ENCODE results near the gene SURF6. TPM values are rescaled to one million over a fixed set of nuclear protein-coding genes. Genes with fewer than 3 reads are reported as not detected.
"Not testable (repeated sequence)": the region's sequence is repeated elsewhere in the genome, so short reads cannot be mapped to it uniquely, and the experiment has no call there.

SURF6 gene
- total RNA-seq, 4 donors from 2014 or later: 21.6 to 36.3 (median 31.5) TPM

DNA sequence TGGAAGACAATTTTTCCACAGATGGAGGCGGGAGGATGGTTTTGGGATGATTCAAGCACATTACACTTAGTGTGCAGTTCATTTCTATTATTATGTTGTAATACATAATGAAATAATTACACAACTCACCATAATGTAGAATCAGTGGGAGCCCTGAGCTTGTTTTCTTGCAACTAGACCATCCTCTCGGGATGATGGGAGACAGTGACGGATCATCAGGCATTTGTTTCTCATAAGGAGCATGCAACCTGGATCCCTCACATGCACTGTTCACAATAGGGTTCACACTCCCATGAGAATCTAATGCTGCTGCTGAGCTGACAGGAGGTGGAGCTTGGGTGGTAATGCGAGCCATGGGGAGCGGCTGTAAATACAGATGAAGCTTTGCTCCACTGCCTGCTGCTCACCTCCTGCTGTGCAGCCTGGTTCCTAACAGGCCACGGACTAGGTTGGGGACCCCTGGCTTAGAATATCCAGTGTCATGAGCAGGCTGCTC lies 41.8 kb upstream of the SURF6 start:
- TF ChIP-seq, protein P1, sequence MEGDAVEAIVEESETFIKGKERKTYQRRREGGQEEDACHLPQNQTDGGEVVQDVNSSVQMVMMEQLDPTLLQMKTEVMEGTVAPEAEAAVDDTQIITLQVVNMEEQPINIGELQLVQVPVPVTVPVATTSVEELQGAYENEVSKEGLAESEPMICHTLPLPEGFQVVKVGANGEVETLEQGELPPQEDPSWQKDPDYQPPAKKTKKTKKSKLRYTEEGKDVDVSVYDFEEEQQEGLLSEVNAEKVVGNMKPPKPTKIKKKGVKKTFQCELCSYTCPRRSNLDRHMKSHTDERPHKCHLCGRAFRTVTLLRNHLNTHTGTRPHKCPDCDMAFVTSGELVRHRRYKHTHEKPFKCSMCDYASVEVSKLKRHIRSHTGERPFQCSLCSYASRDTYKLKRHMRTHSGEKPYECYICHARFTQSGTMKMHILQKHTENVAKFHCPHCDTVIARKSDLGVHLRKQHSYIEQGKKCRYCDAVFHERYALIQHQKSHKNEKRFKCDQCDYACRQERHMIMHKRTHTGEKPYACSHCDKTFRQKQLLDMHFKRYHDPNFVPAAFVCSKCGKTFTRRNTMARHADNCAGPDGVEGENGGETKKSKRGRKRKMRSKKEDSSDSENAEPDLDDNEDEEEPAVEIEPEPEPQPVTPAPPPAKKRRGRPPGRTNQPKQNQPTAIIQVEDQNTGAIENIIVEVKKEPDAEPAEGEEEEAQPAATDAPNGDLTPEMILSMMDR (IDR thresholded peaks at IDR 0.05): no peak
- no peak for TF ChIP-seq EP300 (IDR thresholded peaks at IDR 0.05)
- TF ChIP-seq POLR2A (IDR thresholded peaks at IDR 0.05): no peak
- Histone ChIP-seq H3K36me3 (peaks cover 0 to 2% (median 0%) of the 10 kb centered on the region in 3 donors), H3K27ac (no peak overlapping the region), H3K9me3 (peaks cover 0 to 5% (median 0%) of the 10 kb centered on the region in 4 donors), H3K4me1 (peaks cover 0 to 39% (median 20%) of the 10 kb centered on the region in 4 donors), H3K27me3 (no peaks in the 10 kb centered on the region), H3K4me3 (no peak overlapping the region)
- no peak for DNase-seq (ENCODE audit: low spot score in 2 of 2)
- WGBS, 2 donors: 74 to 77% methylated on average over 6 of the region's 6 CpGs

DNA sequence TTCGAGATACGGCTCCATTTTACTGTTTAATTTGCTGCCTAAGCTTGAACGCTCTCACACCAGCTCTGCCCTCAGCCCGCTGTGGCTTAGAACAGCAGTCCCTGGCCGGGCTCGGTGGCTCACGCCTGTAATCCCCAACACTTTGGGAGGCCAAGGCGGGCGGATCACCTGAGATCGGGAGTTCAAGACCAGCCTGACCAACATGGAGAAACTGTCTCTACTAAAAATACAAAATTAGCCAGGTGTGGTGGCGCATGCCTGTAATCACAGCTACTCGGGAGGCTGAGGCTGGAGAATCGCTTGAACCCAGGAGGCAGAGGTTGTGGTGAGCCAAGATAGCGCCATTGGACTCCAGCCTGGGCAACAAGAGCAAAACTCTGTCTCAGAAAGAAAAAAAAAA lies 41.3 kb upstream of the SURF6 start:
- H3K27ac ChIP-seq; H3K36me3 ChIP-seq; DNase-seq (ENCODE audit: low spot score in 2 of 2); H3K27me3 ChIP-seq; H3K4me3 ChIP-seq; H3K9me3 ChIP-seq: not testable (repeated sequence)
- H3K4me1 ChIP-seq: peaks cover 0 to 44% (median 25%) of the 10 kb centered on the region in 4 donors
- WGBS, 2 donors: 91 to 92% methylated on average over 14 of the region's 14 CpGs

DNA sequence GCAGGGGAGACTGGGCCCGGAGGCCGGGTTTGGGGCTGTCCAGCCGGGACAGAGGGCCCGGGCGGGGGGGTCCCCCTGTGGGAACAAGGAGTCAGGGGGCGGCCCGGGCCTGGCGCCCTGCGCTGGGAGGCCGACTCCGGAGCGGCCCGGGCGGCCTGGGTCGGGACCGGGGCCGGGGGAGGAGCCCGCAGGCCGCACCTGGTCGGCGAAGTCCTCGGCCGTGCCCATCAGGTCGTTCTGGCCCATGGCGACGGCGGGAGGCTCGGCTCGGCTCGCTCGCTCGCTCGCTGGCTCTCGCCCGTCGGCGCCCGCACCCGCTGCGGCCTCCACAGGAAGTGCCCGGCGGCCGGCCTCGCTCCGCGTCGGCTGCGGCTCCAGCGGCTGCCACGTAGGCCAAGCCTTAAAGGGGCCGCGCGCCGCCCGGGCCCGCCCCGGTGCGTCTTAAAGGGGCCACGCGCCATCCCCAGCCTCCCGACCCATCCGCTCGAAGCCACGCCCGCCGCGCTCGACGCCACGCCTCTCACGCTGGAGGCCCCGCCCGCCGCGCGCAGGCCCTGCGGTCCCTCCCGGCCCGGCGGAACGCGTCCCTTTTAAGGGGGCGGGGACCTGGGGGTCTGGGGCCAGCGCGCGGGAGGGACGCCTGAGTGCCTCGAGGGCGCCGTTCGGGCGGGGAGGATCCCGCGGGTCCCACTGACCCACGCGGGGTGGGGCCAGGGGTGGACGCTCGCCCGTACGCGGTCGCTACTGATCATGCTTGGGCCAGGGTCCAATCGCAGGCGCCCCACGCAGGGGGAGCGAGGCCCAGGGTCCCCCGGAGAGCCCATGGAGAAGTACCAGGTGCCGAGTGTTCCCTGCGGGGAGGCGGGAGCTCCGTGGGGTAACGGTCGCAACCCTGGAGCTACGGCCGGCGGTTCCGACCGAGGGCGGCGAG lies 40.0 kb upstream of the SURF6 start, which contains the start of the genes STKLD1 and SURF4:
Gene STKLD1 (plus strand): TSS at position 643 of the 931 bp plus-strand sequence. CDS start 108 bp downstream, at position 751.
Gene SURF4 (minus strand): TSS at position 337 of the 931 bp plus-strand sequence. CDS start 91 bp downstream, at position 246.
- H3K27ac ChIP-seq: peak within 1 kb of the TSS; percentile 84 to 99 (median 95)
- H3K36me3 ChIP-seq: peaks cover 0 to 11% (median 0%) of the 10 kb centered on the region in 3 donors
- TF ChIP-seq POLR2A (IDR thresholded peaks at IDR 0.05) (peak; percentile 85 to 93), EP300 (IDR thresholded peaks at IDR 0.05) (peak in 1 of 2 donors; percentile 75)
- TF ChIP-seq, protein P1 (IDR thresholded peaks at IDR 0.05): peak in 2 of 5 experiments; percentile 60 to 75
- peaks cover 0 to 57% (median 37%) of the 10 kb centered on the region in 4 donors for H3K4me1 ChIP-seq
- no peaks in the 10 kb centered on the region for H3K27me3 ChIP-seq
- H3K9me3 ChIP-seq: peaks cover 0 to 5% (median 0%) of the 10 kb centered on the region in 4 donors
- DNase-seq (ENCODE audit: low spot score in 2 of 2): peak; percentile 92 to 94
- 0 to 1% methylated on average over 25 to 40 of the region's 120 CpGs for whole genome bisulfite sequencing, 2 donors
- peak within 1 kb of the TSS; percentile 83 to 98 (median 94) for H3K4me3 ChIP-seq

DNA sequence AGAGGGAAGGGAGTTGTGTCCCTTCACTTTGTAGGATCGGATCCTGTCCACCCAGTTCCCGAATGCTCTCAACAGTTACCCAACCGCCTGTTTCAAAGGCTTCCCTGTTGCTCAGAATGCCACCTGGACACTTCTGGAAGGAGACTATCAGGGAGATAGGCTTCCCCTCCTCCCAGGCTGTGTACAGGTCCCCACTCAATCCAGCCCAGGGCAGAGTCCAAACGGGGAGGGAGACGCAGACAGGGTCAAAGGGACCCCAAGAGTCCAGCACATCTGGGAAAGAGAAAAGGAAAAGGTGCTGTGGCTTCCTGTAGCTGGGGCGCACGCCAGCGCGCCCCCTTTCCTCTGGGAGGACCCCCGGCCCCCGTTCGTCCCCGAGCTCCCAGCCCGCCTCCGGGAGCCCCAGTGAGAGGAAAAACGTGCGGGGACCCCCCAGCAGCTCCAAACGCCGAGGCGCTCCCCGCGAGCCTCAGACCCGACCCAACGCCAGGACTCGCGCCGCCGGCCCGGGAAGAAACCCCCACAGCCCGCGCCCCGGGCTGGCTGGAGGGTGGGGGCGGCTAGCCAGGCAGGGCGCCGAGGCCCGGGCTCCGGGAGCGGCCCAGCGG lies 39.2 kb upstream of the SURF6 start:
- H3K9me3 ChIP-seq: peaks cover 0 to 5% (median 0%) of the 10 kb centered on the region in 4 donors
- H3K27me3 ChIP-seq: no peaks in the 10 kb centered on the region
- peaks cover 0 to 65% (median 40%) of the 10 kb centered on the region in 4 donors for H3K4me1 ChIP-seq
- peaks cover 0 to 18% (median 0%) of the 10 kb centered on the region in 3 donors for H3K36me3 ChIP-seq
- H3K27ac ChIP-seq: peak overlapping the region; percentile 84 to 99 (median 95)
- DNase-seq (ENCODE audit: low spot score in 2 of 2): no peak
- TF ChIP-seq EP300 (IDR thresholded peaks at IDR 0.05) (no peak), POLR2A (IDR thresholded peaks at IDR 0.05) (no peak)
- TF ChIP-seq, protein P1 (IDR thresholded peaks at IDR 0.05): no peak
- H3K4me3 ChIP-seq: peak overlapping the region; percentile 81 to 98 (median 94)
- WGBS, 2 donors: 0 to 1% methylated on average over 14 to 29 of the region's 39 CpGs

DNA sequence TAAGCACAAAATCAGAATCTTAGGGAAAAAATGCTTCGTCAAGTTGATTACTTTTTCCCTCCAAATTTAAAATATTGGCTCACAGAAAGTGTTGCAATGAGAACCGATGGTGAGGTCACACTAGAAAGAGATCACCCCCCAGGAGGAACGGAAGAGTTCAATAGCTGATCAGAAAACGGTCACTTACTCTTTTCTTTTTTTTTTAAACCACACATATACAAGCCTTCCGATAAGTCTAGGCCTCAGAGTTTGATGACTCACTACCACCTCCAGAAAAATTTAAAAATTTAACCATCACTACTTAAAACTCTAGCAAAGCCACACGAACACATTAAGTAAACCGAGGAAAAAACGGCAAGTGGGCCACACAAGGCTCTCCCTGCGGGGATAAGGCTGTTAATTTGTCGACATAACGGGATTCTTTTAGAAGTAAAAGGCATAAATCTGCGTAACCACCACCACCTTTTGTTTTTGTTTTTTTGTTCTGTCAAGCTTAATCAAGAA lies 38.7 kb upstream of the SURF6 start:
- Histone ChIP-seq H3K9me3 (peaks cover 0 to 5% (median 0%) of the 10 kb centered on the region in 4 donors), H3K4me3 (peak overlapping the region; percentile 81 to 98 (median 94)), H3K27ac (peak overlapping the region in 3 of 4 donors; percentile 92 to 99 (median 98)), H3K36me3 (peaks cover 0 to 24% (median 0%) of the 10 kb centered on the region in 3 donors), H3K4me1 (peaks cover 0 to 70% (median 43%) of the 10 kb centered on the region in 4 donors), H3K27me3 (no peaks in the 10 kb centered on the region)
- no peak for DNase-seq (ENCODE audit: low spot score in 2 of 2)
- TF ChIP-seq EP300 (IDR thresholded peaks at IDR 0.05) (no peak), POLR2A (IDR thresholded peaks at IDR 0.05) (no peak)
- TF ChIP-seq, protein P1 (IDR thresholded peaks at IDR 0.05): no peak
- WGBS, 2 donors: 10 to 14% methylated on average over 12 of the region's 12 CpGs
